GM18508 (cell line): ENCODE results near the gene SART1.

ENCODE experiments used
- ATAC-seq: cut with Tn5 transposase; IDR thresholded peaks from one replicate; pipeline ENCODE4 v1.9.1; 2021; ENCODE audit warnings: moderate number of reproducible peaks; ENCODE audit not compliant: insufficient read depth, unreplicated experiment

The SART1 gene

DNA sequence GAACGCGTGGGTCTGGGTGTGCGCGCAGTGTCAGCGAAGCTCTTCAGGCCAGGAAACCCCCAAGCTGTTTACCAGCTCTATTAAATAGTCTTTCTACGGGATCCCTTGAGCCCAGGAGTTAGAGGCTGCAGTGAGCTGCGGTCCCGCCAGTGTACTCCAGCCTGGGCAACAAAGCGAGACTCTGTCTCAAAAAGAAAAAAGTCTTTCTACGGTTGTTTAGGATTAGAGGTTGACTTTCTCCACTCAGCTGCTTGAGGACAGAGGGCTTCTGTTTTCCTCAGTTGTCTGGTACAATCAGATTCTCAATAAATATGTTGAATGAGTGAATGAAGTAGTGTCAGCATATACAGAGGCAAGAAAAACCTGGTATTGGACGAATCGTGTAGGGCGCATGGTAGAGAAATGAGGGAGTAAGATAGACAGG is 619 bp downstream of the SART1 start:
- ATAC-seq: no peak

DNA sequence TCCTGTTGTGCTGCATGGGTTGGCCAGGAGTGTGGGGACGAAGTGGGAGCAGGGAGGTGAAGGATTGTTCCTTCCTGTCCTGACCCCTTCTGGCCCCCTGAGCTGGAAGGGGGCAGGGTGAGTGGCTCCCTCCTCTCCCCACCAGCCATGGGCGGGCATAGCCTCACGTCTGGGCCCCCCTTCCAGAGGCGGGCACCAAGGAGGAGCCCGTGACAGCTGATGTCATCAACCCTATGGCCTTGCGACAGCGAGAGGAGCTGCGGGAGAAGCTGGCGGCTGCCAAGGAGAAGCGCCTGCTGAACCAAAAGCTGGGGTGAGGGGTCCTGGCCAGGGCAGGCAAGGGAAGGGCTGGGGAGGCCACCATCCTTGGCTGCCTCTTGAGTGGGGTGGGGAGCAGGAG is 3.4 kb downstream of the SART1 start:
- no peak for ATAC-seq

DNA sequence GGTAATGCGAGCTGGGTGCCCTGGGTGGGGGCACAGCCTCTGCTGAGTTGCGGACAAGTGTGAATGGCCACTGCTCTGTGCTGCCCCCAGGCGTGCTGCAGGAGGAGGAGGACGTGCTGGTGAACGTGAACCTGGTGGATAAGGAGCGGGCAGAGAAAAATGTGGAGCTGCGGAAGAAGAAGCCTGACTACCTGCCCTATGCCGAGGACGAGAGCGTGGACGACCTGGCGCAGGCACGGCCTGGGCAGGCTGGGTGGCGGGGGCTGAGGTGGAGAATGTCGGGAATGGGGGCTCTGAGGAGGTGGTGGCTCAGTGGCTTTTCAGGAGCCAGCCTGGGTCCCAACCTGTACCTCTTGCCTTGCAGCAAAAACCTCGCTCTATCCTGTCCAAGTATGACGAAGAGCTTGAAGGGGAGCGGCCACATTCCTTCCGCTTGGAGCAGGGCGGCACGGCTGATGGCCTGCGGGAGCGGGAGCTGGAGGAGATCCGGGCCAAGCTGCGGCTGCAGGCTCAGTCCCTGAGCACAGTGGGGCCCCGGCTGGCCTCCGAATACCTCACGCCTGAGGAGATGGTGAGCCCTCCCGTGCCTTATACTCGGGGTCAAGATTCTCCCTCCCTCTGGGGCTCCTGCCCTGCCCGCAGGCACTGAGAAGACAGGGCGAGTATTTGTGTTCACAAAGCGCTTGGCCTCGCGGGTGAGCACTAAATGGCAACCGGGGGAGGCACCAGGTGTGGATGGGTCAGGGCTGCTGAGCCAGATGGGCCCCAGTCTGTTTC is 4.6 kb downstream of the SART1 start:
- no peak for ATAC-seq

DNA sequence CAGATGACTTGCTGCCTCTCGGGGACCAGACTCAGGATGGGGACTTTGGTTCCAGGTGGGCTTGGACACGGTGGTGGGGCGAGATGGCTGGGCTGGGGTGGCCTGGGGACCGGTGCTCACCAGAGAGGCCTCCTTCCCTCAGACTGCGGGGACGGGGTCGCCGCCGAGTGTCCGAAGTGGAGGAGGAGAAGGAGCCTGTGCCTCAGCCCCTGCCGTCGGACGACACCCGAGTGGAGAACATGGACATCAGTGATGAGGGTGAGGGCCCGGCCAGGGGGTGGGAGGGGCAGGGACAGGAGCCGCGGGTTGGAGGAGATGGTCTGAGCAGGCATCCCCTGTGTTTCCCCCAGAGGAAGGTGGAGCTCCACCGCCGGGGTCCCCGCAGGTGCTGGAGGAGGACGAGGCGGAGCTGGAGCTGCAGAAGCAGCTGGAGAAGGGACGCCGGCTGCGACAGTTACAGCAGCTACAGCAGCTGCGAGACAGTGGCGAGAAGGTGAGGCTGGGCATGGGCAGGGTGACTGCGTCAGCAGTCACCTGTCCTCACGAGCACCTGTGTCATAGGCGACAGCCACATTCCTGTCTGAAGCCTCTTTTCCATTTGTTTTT is 5.9 kb downstream of the SART1 start:
- ATAC-seq: no peak

DNA sequence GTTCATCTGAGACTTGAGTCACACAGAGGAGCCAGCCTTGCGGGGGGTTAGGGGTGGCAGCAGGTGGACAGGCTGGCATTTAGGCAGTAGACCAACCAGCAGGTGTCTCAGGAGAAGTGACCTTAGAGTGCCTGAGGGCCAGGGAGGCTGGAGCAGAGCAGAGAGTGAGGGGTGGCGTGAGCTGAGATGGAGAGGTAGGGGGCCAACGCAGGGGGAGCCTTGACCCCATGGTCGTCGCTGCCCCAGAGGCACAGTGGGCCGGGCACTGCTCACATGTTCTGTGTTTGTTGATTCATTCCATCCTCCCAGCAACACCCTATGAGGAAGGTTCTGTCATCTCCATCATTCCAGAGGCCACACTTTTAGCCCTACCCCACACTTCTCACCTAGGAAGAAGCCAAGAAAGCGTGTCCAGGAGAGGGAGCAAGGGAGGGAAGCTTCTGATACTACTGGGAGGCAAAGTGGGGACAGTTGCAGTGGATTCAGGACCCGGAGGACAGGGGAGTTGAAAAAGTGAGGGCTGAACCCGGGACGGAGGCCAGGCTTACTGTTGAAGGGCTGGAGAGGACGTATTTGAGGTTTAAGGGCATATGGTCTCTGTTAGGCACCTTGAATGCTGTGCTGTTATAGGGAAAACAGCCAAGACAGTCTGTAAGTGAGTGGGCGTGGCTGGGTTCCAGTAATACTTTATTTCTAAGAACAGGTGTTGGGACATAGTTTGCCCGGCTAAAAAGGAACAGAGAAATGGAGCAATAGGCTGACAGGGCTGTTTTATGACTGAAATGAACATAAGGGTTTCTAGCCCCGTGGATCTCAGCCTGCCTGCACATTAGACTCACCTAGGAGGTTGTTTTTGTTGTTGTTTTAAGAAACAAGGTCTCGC is 7.3 kb downstream of the SART1 start:
- no peak for ATAC-seq

DNA sequence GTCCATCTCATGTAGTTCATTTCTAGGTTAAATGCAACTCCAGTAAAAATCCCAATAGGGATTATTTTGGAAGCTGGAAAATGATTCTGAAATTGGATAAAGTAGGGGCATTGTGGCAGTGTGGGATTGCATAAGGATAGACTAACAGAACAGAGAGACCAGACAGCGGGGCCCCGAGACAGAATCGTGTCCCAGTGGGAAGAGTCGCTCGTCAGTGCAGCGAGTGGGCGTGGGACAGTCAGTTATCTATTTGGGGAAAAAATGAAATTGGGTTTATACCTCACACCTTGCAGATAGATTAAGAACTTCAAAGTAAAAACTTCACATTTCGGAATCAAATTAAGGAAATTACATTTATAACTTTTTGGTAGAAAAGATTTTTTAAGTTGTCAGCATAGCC is 10.6 kb downstream of the SART1 start:
- no peak for ATAC-seq

DNA sequence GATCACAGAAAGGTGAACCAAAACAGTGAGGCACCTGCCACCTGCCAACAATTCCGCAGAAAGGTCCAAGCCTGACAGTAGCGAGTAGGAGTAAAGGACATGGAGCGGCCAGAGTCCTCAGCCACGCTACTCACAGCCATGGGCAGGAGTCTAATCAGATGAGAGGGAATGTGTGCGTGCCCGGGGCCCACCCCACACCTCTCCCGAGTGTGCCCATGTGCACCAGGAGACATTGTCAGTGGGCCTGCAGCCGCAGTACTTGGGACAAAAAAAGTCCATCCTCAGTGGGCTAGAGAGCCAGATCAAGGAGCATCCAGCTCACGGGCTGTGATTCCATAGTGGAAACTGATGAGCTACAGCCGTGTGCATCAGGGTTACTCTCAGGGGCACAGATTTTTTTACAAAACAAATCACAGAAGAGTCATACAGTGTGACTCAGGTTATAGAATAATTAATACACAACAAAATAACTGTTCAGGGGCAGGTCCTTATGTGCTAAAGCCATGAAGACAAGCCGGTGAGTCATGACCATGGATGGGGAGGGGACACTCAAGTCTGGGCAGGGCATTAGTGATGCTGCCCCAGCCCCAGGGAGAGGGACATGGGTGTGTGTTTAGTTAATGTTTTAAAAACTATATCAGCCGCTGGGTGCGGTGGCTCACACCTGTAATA is 12.0 kb downstream of the SART1 start:
- no peak for ATAC-seq

DNA sequence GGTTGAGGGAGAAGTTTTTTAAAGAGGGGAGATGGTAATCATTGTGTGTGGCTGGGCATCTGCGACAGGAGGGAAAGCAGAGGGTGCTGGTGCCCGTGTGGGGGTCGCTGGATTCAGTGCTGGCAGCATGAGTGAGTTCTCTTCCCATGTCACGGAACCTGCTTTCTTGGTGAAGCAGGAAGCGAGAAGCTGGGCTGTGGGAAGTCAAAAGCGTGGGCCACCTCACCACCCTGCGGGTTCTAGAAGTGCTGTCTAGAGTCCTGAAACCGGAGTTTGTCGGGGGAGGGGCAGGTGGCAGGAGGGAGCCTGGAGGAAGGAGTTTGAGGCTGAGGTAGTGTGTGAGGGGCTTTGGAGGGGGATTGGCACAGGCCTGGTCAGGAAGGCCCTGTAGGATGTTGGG is 14.2 kb downstream of the SART1 start:
- ATAC-seq: no peak

DNA sequence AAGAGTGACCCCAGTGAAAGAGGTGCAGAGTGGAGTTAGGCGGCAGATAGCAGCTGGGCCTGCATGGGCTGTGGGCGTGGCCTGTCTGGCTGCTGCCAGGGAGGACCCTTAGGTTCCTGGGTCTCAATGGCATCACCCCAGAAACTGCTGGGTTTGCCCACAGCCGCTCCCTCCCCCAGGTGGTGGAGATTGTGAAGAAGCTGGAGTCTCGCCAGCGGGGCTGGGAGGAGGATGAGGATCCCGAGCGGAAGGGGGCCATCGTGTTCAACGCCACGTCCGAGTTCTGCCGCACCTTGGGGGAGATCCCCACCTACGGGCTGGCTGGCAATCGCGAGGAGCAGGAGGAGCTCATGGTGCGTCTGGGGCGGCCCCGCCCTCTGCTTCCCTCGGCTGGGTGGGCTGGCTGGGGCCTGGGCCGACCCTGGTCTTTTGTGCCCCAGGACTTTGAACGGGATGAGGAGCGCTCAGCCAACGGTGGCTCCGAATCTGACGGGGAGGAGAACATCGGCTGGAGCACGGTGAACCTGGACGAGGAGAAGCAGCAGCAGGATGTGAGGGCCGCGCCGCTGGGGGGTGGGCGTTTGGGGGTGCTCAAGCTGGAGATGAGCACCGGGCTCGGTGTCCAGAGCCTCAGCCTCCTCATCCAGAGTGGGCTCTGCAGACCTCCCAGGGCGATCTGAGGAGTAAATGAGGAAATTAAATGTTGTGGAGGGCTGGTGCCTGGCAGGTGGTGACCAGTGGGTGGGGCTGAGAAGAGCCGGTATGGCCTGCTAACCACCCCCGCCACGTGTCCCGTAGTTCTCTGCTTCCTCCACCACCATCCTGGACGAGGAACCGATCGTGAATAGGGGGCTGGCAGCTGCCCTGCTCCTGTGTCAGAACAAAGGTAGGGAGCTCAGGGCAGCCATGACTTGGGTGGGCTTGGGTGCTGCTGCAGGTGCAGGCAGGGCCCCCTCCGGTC is 15.0 kb downstream of the SART1 start:
- no peak for ATAC-seq

DNA sequence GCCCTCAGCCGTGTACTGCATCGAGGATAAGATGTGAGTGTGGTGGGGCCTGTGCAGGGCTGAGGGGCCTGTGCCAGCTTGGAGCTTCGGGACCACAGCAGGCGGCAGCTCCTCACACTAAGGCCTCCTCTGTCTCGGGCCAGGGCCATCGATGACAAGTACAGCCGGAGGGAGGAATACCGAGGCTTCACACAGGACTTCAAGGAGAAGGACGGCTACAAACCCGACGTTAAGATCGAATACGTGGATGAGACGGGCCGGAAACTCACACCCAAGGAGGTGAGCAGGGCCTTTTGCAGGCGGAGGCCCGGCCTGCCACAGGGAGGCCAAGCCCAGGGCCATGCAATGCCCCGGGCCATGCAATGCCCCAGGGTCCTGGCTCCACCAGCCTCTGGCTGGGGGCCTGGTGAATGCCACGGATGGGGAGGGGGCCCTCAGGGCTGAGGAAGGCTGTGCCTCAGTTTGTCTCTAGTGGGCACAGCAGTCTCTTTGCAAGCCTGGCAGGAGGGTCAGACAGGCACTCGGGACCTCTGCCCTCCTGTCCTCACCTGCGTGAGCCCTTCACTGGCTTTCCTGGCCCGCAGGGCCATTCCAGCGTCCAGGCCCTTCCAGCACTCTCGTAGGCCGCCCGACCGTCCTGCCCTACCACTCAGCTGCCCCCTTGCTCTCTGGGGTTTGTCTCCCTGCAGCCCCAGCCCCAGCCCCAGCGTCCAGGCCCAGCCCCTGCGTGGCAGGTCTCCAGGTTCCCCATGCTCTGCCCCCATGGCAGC is 16.3 kb downstream of the SART1 start:
- no peak for ATAC-seq

DNA sequence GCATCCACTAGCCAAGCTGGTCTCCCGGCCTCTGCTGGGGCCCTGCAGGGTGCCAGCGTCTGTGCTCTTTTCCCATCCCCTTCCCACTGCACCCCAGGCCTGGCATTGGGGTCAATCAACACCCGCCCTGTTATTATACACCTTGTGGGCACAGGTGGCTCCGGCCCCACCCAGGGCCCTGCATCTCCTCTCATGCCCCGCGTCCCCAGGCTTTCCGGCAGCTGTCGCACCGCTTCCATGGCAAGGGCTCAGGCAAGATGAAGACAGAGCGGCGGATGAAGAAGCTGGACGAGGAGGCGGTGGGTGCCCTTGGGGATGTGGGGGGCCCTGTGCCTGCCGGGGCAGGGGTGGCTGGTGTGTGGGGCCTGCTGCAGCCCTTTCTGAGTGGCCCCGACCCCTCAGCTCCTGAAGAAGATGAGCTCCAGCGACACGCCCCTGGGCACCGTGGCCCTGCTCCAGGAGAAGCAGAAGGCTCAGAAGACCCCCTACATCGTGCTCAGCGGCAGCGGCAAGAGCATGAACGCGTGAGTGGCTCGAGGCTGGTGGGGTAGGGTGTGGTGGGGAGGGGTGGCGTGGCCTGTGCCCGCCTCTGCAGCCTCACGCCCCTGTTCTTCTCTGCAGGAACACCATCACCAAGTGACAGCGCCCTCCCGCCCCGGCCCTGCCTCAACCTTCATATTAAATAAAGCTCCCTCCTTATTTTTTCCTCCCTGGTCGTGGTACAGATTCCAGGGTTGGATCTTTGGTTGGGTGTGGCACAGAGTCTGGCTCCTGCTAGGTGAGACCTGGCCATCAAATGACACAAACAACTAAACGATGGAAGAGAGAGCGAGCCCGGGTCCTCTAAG is 17.1 kb downstream of the SART1 start:
- no peak for ATAC-seq

DNA sequence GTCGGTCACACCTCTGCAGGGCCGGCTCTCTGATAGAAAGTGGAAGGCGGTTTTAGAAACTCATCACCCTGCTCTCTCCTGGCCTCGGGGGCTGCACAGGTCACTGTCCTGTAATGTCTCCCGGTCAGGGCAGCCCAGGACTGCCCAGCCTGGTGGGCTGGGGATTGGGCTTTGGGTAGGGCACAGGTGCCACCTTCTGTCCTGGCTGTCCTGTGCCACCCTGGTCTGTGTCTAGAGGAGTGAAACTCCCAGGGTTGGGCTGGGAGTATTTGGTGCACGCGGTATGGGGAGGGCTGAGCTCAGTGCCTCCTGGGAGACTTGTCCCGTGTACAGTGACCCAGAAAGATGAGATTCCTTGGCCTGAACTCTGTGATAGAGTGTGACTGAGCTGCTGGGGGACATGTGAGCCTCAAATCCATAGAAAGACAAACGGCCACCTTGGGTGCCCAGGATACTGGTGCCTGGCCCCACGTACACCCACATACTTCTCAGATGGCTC is 17.8 kb downstream of the SART1 start:
- ATAC-seq: no peak

DNA sequence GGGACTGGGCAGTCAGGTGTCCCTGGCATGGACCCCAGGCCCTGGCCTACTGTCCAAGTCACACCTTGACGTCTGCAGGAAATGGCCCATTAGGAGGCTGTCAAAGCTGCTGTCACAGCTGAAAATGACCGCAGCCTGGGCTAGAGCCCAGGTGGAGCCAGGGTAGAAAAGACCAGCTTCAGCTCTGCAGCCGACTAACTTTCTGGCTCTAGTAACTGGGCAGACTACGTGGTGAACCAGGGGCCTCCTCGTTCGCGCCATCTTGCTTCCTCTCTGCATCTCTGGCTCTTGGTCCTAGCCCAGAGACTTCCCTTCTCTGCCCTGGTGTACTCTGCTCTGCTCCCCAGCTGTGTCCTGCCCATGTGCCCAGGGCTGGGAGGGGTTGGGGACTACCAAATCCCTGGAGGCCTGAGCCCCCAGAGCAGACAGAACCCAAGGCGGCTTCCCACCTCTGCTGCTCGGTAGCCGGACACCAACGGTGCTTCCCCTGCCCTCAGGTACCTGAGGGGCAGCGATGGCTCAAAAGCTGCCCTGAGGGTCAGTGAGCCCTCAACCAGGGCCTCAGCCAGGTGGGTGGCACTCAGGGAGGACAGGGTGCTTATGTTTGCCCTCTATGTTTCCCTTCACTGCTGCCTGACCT is 19.7 kb downstream of the SART1 start:
- ATAC-seq: no peak

DNA sequence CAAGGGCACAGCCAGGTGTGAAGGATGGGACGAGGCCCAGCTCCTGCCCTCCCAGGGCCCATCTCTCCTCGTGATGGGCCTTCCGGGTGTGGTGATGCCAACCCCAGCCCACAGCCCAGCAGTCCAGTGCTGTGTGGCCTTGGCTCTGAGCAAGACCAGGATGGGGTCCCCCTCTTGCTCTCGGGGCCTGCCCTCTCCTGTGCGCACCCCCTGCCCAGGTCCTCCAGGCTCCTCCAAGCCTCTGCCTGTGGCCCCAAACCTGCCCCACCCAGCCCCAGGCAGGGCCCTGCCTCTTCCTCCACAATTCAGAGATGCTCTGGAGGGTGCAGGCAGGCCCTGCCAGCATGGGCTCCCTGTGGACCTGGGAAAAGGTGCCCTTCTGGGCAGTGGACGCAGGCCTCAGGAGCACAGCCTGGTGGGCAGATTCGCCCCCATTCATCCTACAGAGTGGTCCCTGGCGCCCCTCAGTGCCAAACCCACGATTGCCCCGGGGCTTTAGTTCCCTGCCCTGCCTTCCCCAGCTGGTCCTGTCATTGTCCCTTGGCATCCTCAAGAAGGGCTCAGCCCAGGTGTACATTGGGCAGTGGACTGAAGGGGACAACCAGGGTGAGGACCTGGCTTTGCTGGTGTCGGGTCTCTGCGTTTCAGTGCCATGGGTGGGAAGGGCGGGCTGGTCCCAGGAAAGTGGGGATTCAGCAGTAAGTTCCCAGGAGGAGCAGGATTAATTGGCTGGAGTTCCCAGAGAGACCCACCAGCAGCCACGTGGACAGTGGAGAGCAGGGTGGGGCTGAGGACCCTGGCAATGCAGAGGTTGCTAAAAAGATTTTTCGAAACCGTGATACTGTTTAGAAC is 20.7 kb downstream of the SART1 start:
- ATAC-seq: no peak

DNA sequence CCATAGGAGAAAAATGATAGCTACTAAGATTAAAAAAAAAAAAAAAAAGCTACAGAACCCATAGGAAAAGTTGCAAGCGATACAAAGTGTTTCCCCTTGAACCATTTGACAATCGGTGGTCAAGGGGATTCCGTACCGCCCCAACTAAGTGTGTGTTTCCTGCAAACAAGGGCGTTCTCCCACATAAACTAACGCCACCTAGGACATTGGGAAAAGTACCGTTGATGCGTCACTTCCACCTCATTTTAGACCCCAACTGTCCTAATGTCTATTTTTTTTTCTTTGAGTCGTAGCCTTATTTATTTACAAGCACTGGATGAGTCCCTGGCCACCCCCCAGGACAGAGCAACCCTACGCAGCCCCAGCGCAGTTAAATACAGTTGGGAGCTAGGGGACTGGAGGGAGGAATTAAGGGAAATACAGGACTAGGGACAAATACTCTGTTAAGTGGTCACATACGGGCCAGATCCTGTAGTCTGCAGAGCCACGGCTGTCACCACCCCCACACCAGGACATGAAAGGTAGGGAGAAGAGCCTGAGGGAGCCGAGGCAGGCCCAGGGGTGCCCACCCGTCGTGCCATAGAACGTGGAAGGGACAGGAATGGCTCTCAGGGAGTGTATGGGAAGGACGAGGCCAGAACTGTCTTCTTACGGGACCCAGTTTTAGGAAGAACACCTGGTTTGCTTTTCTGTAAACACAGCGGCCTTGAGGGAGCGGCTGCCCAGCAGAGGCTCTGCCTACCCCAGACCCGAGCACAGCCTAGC is 21.5 kb downstream of the SART1 start:
- ATAC-seq: no peak

DNA sequence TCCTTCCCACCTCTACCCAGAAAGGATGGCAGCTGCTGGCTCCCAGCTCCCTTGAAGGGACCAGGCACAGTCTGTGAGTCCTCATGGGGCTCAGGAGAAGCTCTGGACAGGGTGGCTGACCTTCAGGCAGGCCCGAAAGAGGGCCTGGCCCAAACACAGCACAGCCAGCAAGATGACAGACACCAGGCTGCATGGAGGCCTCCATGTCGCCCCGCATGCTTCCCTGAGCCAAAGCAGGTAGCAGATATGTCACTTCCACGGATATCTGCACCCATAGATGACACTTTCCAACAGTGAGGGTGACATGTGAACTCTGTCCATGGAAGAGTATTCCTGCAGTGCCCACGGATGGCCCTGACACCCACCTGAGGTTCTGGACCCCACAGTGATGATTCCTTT is 22.1 kb downstream of the SART1 start:
- ATAC-seq: no peak
